Endometrial microvascular endothelial cells (primary cell): ENCODE data around the gene LILRB5. TPM values are rescaled to one million over a fixed set of nuclear protein-coding genes. Genes with fewer than 3 reads are reported as not detected.
"Not testable (repeated sequence)": the region's sequence is repeated elsewhere in the genome, so short reads cannot be mapped to it uniquely, and the experiment has no call there.

Source experiments
- in situ Hi-C: cut with HindIII; loops from 2 replicates; pipeline ENCODE4 v1.10.0; 2017; ENCODE audit warnings: low sequenced_read_pairs, low pct_unique_long_range_greater_than_20kb; ENCODE audit errors: inconsistent ontology term
- total RNA-seq: library from RNA; depleted of rRNA; stranded (reverse); fragments of >200 nt; gene quantifications from one replicate; pipeline ENCODE4 v1.2.3, GENCODE V29; 2015; ENCODE audit errors: inconsistent ontology term

The LILRB5 gene
- total RNA-seq, 1 donor from 2014 or later: not detected

- in situ Hi-C loops: not testable (repeated sequence)
Measured at GRCh38 chr19:54278571-54279195, 21.6 kb upstream of the LILRB5 start.

- in situ Hi-C loops: not testable (repeated sequence)
Measured at GRCh38 chr19:54278056-54278455, 21.0 kb upstream of the LILRB5 start.

- in situ Hi-C loops: not testable (repeated sequence)
Measured at GRCh38 chr19:54277111-54277615, 20.1 kb upstream of the LILRB5 start.

- in situ Hi-C loops: no loop called here
Measured at GRCh38 chr19:54275951-54276350, 18.9 kb upstream of the LILRB5 start.

GRCh38 chr19:54274516-54274915 lies 17.4 kb upstream of the LILRB5 start:
- in situ Hi-C loops: not testable (repeated sequence)

- in situ Hi-C loops: no loop called here
Measured at GRCh38 chr19:54273821-54274220, 16.7 kb upstream of the LILRB5 start.

- in situ Hi-C loops: not testable (repeated sequence)
Measured at GRCh38 chr19:54272181-54272580, 15.1 kb upstream of the LILRB5 start.

- in situ Hi-C loops: not testable (repeated sequence)
Measured at GRCh38 chr19:54271587-54271986, 14.5 kb upstream of the LILRB5 start.

- in situ Hi-C loops: no loop called here
Measured at GRCh38 chr19:54271106-54271505, 14.0 kb upstream of the LILRB5 start.

- in situ Hi-C loops: no loop called here
Measured at GRCh38 chr19:54268936-54269335, 11.9 kb upstream of the LILRB5 start.

GRCh38 chr19:54266133-54266532 lies 9.1 kb upstream of the LILRB5 start:
- in situ Hi-C loops: no loop called here

GRCh38 chr19:54262470-54262869 lies 5.4 kb upstream of the LILRB5 start:
- in situ Hi-C loops: no loop called here

- in situ Hi-C loops: no loop called here
Measured at GRCh38 chr19:54262066-54262465, 5.0 kb upstream of the LILRB5 start.

GRCh38 chr19:54256250-54257115 lies 590 bp downstream of the LILRB5 start:
- in situ Hi-C loops: no loop called here

GRCh38 chr19:54255105-54255775 lies 1.8 kb downstream of the LILRB5 start:
- in situ Hi-C loops: no loop called here

- in situ Hi-C loops: no loop called here
Measured at GRCh38 chr19:54254195-54254906, 2.7 kb downstream of the LILRB5 start.

- in situ Hi-C loops: no loop called here
Measured at GRCh38 chr19:54253331-54254194, 3.5 kb downstream of the LILRB5 start.

- in situ Hi-C loops: no loop called here
Measured at GRCh38 chr19:54252845-54253244, 4.2 kb downstream of the LILRB5 start.
